Adrenal gland (tissue), 12 donors: Measurements from ENCODE around the gene MORN5. TPM values are rescaled to one million over a fixed set of nuclear protein-coding genes. Genes with fewer than 3 reads are reported as not detected.
"Not testable (repeated sequence)": the region's sequence is repeated elsewhere in the genome, so short reads cannot be mapped to it uniquely, and the experiment has no call there.

Experiments used
- DNase-seq, 7 donors: peaks; one replicate each; pipeline ENCODE4 v3.0.0-alpha.2; 2019 to 2020
- H3K27ac ChIP-seq, 5 donors: fragments of 200-600 bp; sonication (generic) in 4 of 5; 1 replicate in 3 of 5; 2 replicates in 2 of 5; pipeline versions ENCODE4 v1.5.1 to v1.8.0; 2016 to 2020; ENCODE audit warnings: mild to moderate bottlenecking in 1 of 5
- H3K27me3 ChIP-seq: fragments of 200-600 bp; 2 replicates; pipeline ENCODE4 v1.8.0; 2021
- H3K36me3 ChIP-seq, 2 donors: fragments of 200-600 bp; replicated peaks in 1 of 2; 1 replicate in 1 of 2; 2 replicates in 1 of 2; pipeline versions ENCODE4 v1.5.1 to v1.8.0; 2018 to 2022
- H3K4me1 ChIP-seq, 2 donors: fragments of 200-600 bp; replicated peaks in 1 of 2; 1 replicate in 1 of 2; 2 replicates in 1 of 2; pipeline versions ENCODE4 v1.5.1 to v1.8.0; 2018 to 2021
- H3K4me3 ChIP-seq, 4 donors: fragments of 200-600 bp; sonication (generic) in 3 of 4; one replicate each; pipeline ENCODE4 v1.5.1; 2016 to 2018
- H3K9me3 ChIP-seq, 3 donors: fragments of 200-600 bp; sonication (generic) in 1 of 3; replicated peaks in 1 of 3; 1 replicate in 2 of 3; 2 replicates in 1 of 3; pipeline versions ENCODE4 v1.5.1 to v1.8.0; 2016 to 2021
- POLR2A ChIP-seq, 2 donors: fragments of 450-650 bp; IDR thresholded peaks; one replicate each; pipeline ENCODE4 v1.6.1; 2017; ENCODE audit warnings: antibody characterized with exemption in 2 of 2, mild to moderate bottlenecking in 2 of 2, moderate library complexity in 1 of 2
- WGBS, 4 donors: extraction: QIAGEN DNeasy Blood & Tissue Kit in 2 of 4; methylation state at CpG; one replicate each; pipeline versions ENCODE4 v1.1.5 to v1.1.7; 2013 to 2017; 5-methylcytosine and 5-hydroxymethylcytosine counted together
- intact Hi-C, 2 donors: fragments of 100-400 bp; cut with DNase I; formaldehyde crosslinking; loops; one replicate each; pipeline versions ENCODE4 v1.14.1 to v1.15.0; 2022 to 2023
- polyA plus RNA-seq, 3 donors: library from polyadenylated mRNA; stranded (reverse); fragments of 200-250 nt in 2 of 3; fragments of 350-450 nt in 1 of 3; fragmentation: Illumina TruSeq in 1 of 3; extraction: RNeasy Lipid Tissue Mini Kit (QIAGEN cat#74804) in 1 of 3; gene quantifications; one replicate each; pipeline ENCODE4 v1.2.3, GENCODE V29; 2013 to 2014
- total RNA-seq, 9 donors: library from RNA; depleted of rRNA in 4 of 9; stranded (reverse); fragments of >200 nt in 4 of 9; fragments of 120-200 nt in 1 of 9; fragmentation: NEBNext Ultra II Directional in 1 of 9; extraction: Animal tissue kit (Norgen Biotek cat#: 25700) in 1 of 9; gene quantifications; one replicate each; pipeline versions ENCODE4 v1.1.0 to v1.2.4, GENCODE V29; 2013 to 2023
- TF ChIP-seq, protein P1 (sequence below), 6 experiments: fragments of 450-650 bp in 4 of 6; fragments of 200-600 bp in 2 of 6; sonication (generic) in 1 of 6; IDR thresholded peaks; 1 replicate in 5 of 6; 2 replicates in 1 of 6; pipeline versions ENCODE4 v1.5.1 to v1.8.0; 2016 to 2021; ENCODE audit warnings: antibody characterized with exemption in 6 of 6, mild to moderate bottlenecking in 2 of 6, moderate library complexity in 1 of 6
- donor health status: healthy with polysubstance abuse.
- donor health status: Bipolar disorder and iron deficiency.
- donor health status: DM: yes; HTN: yes; CAD: no.
- donor health status: DM: no; HTN: no; CAD: no.
- donor health status: DM: no; HTN: no; CAD: no.
- donor health status: DM: yes; HTN: yes; CAD: no.

Gene MORN5
- total and polyA plus RNA-seq, 12 donors = 0.78 to 1.7 (median 0.80) TPM; not detected in 8

DNA sequence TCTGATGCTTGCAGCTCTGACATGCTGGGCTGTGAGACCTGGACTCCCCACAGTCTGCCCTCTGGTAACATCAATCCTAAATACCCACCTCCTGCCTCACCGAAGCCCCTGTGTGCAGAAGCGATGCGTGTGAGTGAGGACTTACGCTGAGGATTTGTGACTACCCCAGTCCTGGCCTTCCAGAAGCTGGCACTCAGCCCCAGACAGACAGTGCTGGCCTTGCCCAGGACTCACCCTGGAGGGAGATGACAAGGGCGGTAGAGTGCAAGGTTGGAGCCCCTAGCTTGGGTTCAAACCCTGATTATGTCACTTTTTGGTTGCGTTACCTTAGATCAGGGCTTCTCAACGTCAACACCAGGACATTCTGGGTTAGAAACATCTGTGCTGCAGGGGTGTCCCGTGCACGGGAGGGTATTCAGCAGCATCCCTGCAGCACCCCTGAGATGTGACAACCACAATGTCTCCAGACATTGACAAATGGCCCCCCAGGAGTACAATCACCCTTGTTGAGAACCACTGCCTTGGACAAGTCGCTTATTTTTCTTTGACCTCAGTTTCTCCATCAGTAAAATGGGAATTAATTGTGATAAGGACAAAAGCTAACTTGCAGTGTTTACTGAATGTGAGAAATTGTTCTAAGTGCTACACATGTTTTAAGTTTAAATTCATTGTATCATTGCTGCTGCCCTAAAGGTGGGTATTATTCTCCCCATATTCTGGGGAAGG, 43.1 kb upstream of the MORN5 start:
- H3K4me1 ChIP-seq = peaks cover 0 to 10% of the 10 kb centered on the region in 2 donors

DNA sequence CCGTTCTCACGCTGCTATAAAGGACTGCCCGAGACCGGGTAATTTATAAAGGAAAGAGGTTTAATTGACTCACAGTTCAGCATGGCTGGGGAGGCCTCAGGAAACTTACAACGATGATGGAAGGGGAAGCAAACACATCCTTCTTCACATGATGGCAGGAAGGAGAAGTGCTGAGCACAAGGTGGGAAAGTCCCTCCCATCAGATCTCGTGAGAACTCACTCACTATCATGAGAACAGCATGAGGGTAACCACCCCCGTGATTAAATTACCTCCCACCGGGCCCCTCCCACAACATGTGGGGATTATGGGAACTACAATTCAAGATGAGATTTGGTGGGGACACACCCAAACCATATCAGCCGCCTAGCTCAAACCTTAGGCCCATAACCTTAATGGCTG, 42.5 kb upstream of the MORN5 start:
- H3K4me3 ChIP-seq, H3K27me3 ChIP-seq, H3K27ac ChIP-seq, DNase-seq, H3K36me3 ChIP-seq, H3K4me1 ChIP-seq, H3K9me3 ChIP-seq, intact Hi-C loops: not testable (repeated sequence)
- 55 to 61% (median 58%) methylated on average over 9 of the region's 9 CpGs for WGBS, 4 donors

More for the DNA sequence above, 43.1 kb upstream of the MORN5 start:
- H3K9me3 ChIP-seq = no peaks in the 10 kb centered on the region
- H3K27me3 ChIP-seq = no peaks in the 10 kb centered on the region
- intact Hi-C loops = no loop called here
- no peak for TF ChIP-seq POLR2A (IDR thresholded peaks at IDR 0.05)
- TF ChIP-seq, protein P1, sequence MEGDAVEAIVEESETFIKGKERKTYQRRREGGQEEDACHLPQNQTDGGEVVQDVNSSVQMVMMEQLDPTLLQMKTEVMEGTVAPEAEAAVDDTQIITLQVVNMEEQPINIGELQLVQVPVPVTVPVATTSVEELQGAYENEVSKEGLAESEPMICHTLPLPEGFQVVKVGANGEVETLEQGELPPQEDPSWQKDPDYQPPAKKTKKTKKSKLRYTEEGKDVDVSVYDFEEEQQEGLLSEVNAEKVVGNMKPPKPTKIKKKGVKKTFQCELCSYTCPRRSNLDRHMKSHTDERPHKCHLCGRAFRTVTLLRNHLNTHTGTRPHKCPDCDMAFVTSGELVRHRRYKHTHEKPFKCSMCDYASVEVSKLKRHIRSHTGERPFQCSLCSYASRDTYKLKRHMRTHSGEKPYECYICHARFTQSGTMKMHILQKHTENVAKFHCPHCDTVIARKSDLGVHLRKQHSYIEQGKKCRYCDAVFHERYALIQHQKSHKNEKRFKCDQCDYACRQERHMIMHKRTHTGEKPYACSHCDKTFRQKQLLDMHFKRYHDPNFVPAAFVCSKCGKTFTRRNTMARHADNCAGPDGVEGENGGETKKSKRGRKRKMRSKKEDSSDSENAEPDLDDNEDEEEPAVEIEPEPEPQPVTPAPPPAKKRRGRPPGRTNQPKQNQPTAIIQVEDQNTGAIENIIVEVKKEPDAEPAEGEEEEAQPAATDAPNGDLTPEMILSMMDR (IDR thresholded peaks at IDR 0.05) = no peak
- no peak overlapping the region for H3K4me3 ChIP-seq
- peak in 6 of 7 donors; percentile 54 to 76 (median 69) for DNase-seq
- peak overlapping the region in 1 of 5 donors; percentile 1 for H3K27ac ChIP-seq
- H3K36me3 ChIP-seq = no peaks in the 10 kb centered on the region
- 49 to 58% (median 55%) methylated on average over 4 to 10 of the region's 10 CpGs for WGBS, 4 donors

DNA sequence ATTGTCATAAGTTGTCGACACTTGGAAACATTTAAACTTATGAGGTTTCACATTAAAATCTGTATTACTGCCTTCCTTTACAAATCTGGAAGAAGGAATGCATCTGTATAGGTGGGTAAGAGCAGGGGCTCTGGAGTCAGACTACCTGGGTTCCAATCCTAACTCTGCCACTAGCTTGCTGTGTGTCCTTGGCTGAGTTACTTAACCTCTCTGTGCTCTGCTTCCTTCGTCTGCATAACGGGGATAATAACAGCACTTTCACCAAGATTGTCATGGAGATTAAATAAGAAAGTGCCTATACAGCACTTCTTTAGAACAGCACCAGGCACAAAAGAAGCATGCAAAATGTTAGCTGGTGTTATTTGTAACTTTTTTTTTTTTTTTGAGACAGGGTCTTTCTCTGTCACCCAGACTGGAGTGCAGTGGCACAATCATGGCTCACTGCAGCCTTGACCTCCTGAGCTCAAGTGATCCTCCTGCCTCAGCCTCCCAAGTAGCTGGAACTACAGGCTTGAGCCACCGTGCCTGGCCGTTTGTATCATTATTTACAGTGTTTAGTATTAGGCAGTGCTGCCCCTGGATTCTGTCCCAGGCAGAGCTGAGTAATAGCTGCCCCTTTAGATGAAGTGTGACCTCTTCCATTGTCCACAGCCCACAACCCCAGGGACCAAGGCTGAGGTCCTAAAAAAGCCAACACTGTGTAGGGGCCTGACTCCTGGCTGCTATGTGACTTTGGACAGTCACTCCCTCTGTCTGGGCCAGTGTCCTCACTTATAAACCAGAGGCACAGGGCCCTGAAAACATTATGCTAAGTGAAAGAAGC, 41.2 kb upstream of the MORN5 start:
- Histone ChIP-seq H3K4me1 (peaks cover 0 to 10% of the 10 kb centered on the region in 2 donors), H3K4me3 (no peak overlapping the region), H3K27ac (peak overlapping the region in 1 of 5 donors; percentile 34), H3K27me3 (no peaks in the 10 kb centered on the region), H3K9me3 (no peaks in the 10 kb centered on the region), H3K36me3 (no peaks in the 10 kb centered on the region)
- no peak for DNase-seq
- 63 to 69% (median 66%) methylated on average over 5 of the region's 5 CpGs for WGBS, 4 donors
- intact Hi-C loops = no loop called here
- TF ChIP-seq POLR2A (IDR thresholded peaks at IDR 0.05) = no peak
- TF ChIP-seq, protein P1 (IDR thresholded peaks at IDR 0.05) = no peak

DNA sequence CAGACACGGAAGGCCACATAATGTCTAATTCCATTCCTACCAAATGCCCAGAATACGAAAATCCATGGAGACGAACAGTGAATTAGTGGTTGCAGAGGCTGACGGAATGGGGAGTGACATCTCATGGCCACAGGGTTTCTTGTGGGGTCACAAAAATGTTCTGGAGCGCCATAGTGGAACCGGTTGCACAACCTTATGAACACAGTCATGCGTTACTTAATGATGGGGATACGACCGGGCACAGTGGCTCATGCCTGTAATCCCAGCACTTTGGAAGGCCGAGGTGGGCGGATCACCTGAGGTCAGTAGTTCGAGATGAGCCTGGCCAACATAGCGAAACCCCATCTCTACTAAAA, 40.6 kb upstream of the MORN5 start:
- peak in 1 of 7 donors; percentile 36 for DNase-seq
- H3K27ac ChIP-seq = peak overlapping the region in 1 of 5 donors; percentile 34
- intact Hi-C loops = no loop called here
- 83 to 94% (median 90%) methylated on average over 12 to 13 of the region's 13 CpGs for WGBS, 4 donors
- H3K36me3 ChIP-seq = no peaks in the 10 kb centered on the region
- H3K4me1 ChIP-seq = peaks cover 0 to 10% of the 10 kb centered on the region in 2 donors
- no peaks in the 10 kb centered on the region for H3K9me3 ChIP-seq
- H3K27me3 ChIP-seq = no peaks in the 10 kb centered on the region
- no peak for TF ChIP-seq POLR2A (IDR thresholded peaks at IDR 0.05)
- TF ChIP-seq, protein P1 (IDR thresholded peaks at IDR 0.05) = no peak
- no peak overlapping the region for H3K4me3 ChIP-seq
